Esophagus squamous epithelium (tissue), 5 donors: ENCODE results near the gene MIF4GD. TPM values are rescaled to one million over a fixed set of nuclear protein-coding genes. Genes with fewer than 3 reads are reported as not detected.
"Not testable (repeated sequence)": the region's sequence is repeated elsewhere in the genome, so short reads cannot be mapped to it uniquely, and the experiment has no call there.

Source experiments
- DNase-seq: peaks from one replicate; lab custom pipeline; 2025; lab: John Stamatoyannopoulos, UW
- H3K27ac ChIP-seq, 4 donors: fragments of 200-600 bp; sonication (generic); one replicate each; pipeline ENCODE4 v1.5.1; 2016 to 2019; ENCODE audit warnings: mild to moderate bottlenecking in 1 of 4
- H3K27me3 ChIP-seq, 4 donors: fragments of 200-600 bp; sonication (generic); 1 replicate in 3 of 4; 2 replicates in 1 of 4; pipeline versions ENCODE4 v1.5.1 to v1.6.0; 2017 to 2021; ENCODE audit warnings: antibody characterized with exemption in 1 of 4
- H3K36me3 ChIP-seq, 3 donors: fragments of 200-600 bp; sonication (generic); one replicate each; pipeline ENCODE4 v1.5.1; 2016 to 2019
- H3K4me1 ChIP-seq, 3 donors: fragments of 200-600 bp; sonication (generic); one replicate each; pipeline ENCODE4 v1.5.1; 2017 to 2019
- H3K4me3 ChIP-seq, 4 donors: fragments of 200-600 bp; sonication (generic); 1 replicate in 3 of 4; 2 replicates in 1 of 4; pipeline ENCODE4 v1.5.1; 2016 to 2019; ENCODE audit warnings: mild to moderate bottlenecking in 2 of 4, moderate library complexity in 1 of 4
- H3K9me3 ChIP-seq, 3 donors: fragments of 200-600 bp; sonication (generic); one replicate each; pipeline ENCODE4 v1.5.1; 2016 to 2019
- POLR2A ChIP-seq, 4 donors: fragments of 450-650 bp; IDR thresholded peaks; one replicate each; pipeline ENCODE4 v1.6.1; 2017; ENCODE audit warnings: antibody characterized with exemption in 4 of 4, mild to moderate bottlenecking in 4 of 4, moderate library complexity in 3 of 4
- WGBS, 2 donors: methylation state at CpG; one replicate each; pipeline ENCODE4 v1.1.5; 2018; 5-methylcytosine and 5-hydroxymethylcytosine counted together
- intact Hi-C: fragments of 100-400 bp; cut with DNase I; formaldehyde crosslinking; loops from one replicate; pipeline ENCODE4 v1.15.0; 2022
- total RNA-seq, 4 donors: library from RNA; depleted of rRNA; stranded (reverse); fragments of >200 nt; gene quantifications; one replicate each; pipeline ENCODE4 v1.1.0, GENCODE V29; 2016
- TF ChIP-seq, protein P1 (sequence below), 6 experiments: fragments of 450-650 bp in 4 of 6; fragments of 200-600 bp in 2 of 6; sonication (generic) in 2 of 6; IDR thresholded peaks; one replicate each; pipeline ENCODE4 v1.5.1; 2016 to 2019; ENCODE audit warnings: antibody characterized with exemption in 6 of 6, mild to moderate bottlenecking in 4 of 6, moderate library complexity in 4 of 6
- donor health status: DM: yes; HTN: yes; CAD: no.

Gene MIF4GD
- total RNA-seq, 4 donors from 2014 or later, result 14.6 to 28.0 (median 21.2) TPM

DNA sequence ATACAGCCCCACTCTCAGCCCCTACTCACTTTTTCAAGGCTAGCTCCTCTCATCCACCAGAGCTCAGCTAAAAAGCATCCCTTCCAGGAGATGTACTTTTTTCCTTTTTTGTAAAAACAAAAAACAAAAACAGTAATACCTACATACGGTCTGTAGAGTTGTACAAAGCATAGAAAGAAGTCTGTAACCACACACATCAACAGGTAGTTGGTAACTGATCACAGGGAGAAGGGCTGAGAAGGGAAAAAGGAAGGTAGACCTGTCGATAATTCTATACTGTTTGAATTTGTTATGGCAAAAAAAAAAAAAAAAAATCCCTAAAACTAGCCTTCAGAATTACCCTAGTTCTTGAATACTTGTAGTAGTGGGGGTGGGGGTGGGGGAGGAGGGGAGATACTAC is 17.3 kb upstream of the MIF4GD start:
- DNase-seq, result no peak
- Histone ChIP-seq H3K27me3 (no peaks in the 10 kb centered on the region), H3K4me1 (peaks cover 0 to 23% (median 3%) of the 10 kb centered on the region in 3 donors), H3K4me3 (peak overlapping the region; percentile 60 to 83 (median 74)), H3K36me3 (peaks cover 0 to 27% (median 6%) of the 10 kb centered on the region in 3 donors), H3K9me3 (no peaks in the 10 kb centered on the region), H3K27ac (peak overlapping the region in 2 of 4 donors; percentile 95)
- 20 to 31% methylated on average over 2 of the region's 2 CpGs for WGBS, 2 donors
- TF ChIP-seq, protein P1, sequence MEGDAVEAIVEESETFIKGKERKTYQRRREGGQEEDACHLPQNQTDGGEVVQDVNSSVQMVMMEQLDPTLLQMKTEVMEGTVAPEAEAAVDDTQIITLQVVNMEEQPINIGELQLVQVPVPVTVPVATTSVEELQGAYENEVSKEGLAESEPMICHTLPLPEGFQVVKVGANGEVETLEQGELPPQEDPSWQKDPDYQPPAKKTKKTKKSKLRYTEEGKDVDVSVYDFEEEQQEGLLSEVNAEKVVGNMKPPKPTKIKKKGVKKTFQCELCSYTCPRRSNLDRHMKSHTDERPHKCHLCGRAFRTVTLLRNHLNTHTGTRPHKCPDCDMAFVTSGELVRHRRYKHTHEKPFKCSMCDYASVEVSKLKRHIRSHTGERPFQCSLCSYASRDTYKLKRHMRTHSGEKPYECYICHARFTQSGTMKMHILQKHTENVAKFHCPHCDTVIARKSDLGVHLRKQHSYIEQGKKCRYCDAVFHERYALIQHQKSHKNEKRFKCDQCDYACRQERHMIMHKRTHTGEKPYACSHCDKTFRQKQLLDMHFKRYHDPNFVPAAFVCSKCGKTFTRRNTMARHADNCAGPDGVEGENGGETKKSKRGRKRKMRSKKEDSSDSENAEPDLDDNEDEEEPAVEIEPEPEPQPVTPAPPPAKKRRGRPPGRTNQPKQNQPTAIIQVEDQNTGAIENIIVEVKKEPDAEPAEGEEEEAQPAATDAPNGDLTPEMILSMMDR (IDR thresholded peaks at IDR 0.05), result no peak
- no peak for TF ChIP-seq POLR2A (IDR thresholded peaks at IDR 0.05)
- intact Hi-C loops, result no loop called here

DNA sequence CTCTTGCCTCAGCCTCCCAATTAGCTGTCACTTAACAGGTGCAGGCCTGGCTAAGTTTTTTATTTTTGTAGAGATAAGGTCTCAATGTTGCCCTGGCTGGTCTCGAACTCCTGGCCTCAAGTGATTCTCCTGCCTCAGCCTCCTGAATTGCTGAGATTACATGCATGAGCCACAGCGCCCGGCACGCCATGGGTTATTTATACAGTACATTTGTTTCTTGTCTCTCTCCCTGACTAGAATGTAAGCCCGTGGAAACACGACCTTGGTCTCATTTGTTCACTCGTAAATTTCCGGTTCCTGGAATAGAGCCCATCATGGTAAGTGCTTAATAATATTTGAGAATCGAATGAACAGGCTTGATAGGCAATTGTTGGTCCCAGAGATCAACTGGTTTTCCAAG is 16.2 kb upstream of the MIF4GD start:
- no peak for TF ChIP-seq POLR2A (IDR thresholded peaks at IDR 0.05)
- TF ChIP-seq, protein P1 (IDR thresholded peaks at IDR 0.05), result no peak
- no peak for DNase-seq
- Histone ChIP-seq H3K27me3 (no peaks in the 10 kb centered on the region), H3K4me1 (peaks cover 0 to 23% (median 3%) of the 10 kb centered on the region in 3 donors), H3K36me3 (peaks cover 0 to 38% (median 6%) of the 10 kb centered on the region in 3 donors), H3K27ac (no peak overlapping the region), H3K4me3 (no peak overlapping the region), H3K9me3 (no peaks in the 10 kb centered on the region)
- 77 to 78% methylated on average over 9 of the region's 9 CpGs for WGBS, 2 donors
- intact Hi-C loops, result no loop called here

DNA sequence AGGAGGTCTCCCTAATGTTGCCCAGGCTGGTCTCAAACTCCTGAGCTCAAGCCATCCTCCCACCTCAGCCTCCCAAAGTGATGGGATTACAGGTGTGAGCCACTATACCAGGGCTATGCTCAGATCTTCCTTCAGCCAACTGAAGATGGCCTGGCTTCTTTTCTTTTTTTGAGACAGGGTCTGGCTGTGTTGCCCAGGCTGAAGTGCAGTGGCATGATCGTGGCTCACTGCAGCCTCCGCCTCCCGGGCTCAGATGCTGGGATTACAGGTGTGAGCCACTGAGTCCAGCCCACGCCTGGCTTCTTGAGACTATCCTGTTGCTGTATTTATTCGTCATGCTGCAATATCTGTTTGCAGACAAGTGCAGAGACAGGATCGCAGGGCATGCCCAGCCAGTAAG is 14.1 kb upstream of the MIF4GD start:
- Histone ChIP-seq H3K27ac (no peak overlapping the region), H3K27me3 (no peaks in the 10 kb centered on the region), H3K9me3 (no peaks in the 10 kb centered on the region), H3K36me3 (peaks cover 0 to 51% (median 6%) of the 10 kb centered on the region in 3 donors), H3K4me3 (no peak overlapping the region), H3K4me1 (peaks cover 0 to 18% (median 3%) of the 10 kb centered on the region in 3 donors)
- TF ChIP-seq, protein P1 (IDR thresholded peaks at IDR 0.05), result no peak
- TF ChIP-seq POLR2A (IDR thresholded peaks at IDR 0.05), result no peak
- 94% methylated on average over 6 of the region's 6 CpGs; no CpG with 5 or more reads in 1 of the 2 donors for WGBS, 2 donors
- no peak for DNase-seq
- intact Hi-C loops, result no loop called here

DNA sequence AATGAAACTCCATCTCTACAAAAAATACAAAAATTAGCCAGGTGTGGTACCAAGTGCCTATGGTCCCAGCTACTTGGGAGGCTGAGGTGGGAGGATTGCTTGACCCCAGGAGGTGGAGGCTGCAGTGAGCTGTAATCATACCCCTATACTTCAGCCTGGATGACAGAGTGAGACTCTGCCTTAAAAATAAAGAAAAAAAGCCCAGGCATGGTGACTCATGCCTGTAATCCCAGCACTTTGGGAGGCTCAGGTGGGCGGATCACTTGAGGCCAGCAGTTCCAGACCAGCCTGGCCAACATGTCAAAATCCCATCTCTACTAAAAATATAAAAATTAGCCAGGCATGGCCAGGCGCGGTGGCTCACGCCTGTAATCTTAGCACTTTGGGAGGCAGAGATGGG is 9.2 kb upstream of the MIF4GD start:
- DNase-seq, H3K4me3 ChIP-seq, H3K27me3 ChIP-seq, intact Hi-C loops, H3K27ac ChIP-seq, H3K9me3 ChIP-seq, H3K4me1 ChIP-seq: not testable (repeated sequence)
- H3K36me3 ChIP-seq, result peaks cover 0 to 58% (median 1%) of the 10 kb centered on the region in 3 donors
- 79 to 87% methylated on average over 4 of the region's 4 CpGs for WGBS, 2 donors

DNA sequence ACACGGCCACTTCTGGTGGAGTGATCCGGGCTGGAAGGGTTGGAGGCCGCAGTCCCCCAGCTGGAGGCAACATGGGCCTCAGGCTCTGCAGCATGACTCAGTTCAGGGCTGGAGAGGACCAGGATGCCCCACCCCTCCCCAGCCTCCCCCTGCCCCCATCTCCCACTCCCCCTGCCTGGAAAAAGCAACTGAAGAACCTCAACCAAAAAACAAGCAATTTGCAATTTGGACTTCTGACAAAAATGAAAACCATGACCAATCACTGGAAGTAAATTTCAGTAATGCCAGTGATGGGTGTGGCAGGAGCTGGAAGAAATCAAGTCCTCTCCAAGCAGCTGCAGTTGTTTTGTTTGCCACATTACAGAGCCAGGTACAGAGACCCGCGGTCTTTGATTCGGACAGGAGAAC is 6.6 kb upstream of the MIF4GD start:
- H3K4me3 ChIP-seq, result no peak overlapping the region
- H3K27me3 ChIP-seq, result no peaks in the 10 kb centered on the region
- no peak overlapping the region for H3K27ac ChIP-seq
- peaks cover 0 to 39% (median 0%) of the 10 kb centered on the region in 3 donors for H3K36me3 ChIP-seq
- intact Hi-C loops, result no loop called here
- no peak for DNase-seq
- no peaks in the 10 kb centered on the region for H3K9me3 ChIP-seq
- TF ChIP-seq POLR2A (IDR thresholded peaks at IDR 0.05), result no peak
- TF ChIP-seq, protein P1 (IDR thresholded peaks at IDR 0.05), result no peak
- peaks cover under 1 to 8% (median 3%) of the 10 kb centered on the region in 3 donors for H3K4me1 ChIP-seq
- 58 to 68% methylated on average over 3 of the region's 6 CpGs for WGBS, 2 donors
